Activated T-cell treated with anti-CD3 and anti-CD28 coated beads, Interleukin-2, amount 50 U/mL, for 24 hours (primary cell): ENCODE data around the gene RD3L.

Source experiments
- DNase-seq: peaks from one replicate; pipeline ENCODE4 v3.0.0-alpha.2; 2020
- H3K27ac Mint-ChIP-seq: 2 replicates; pipeline ENCODE4 v1.8.0; 2020; ENCODE audit warnings: mild to moderate bottlenecking, mixed read lengths
- H3K27me3 Mint-ChIP-seq: 2 replicates; pipeline ENCODE4 v1.8.0; 2020; ENCODE audit warnings: mixed read lengths
- H3K36me3 Mint-ChIP-seq: 2 replicates; pipeline ENCODE4 v1.8.0; 2020; ENCODE audit warnings: low read depth, mixed read lengths
- H3K4me1 Mint-ChIP-seq: 2 replicates; pipeline ENCODE4 v1.8.0; 2020; ENCODE audit warnings: low read depth, mixed read lengths
- H3K4me3 Mint-ChIP-seq: 2 replicates; pipeline ENCODE4 v1.8.0; 2020; ENCODE audit warnings: mild to moderate bottlenecking, moderate library complexity, mixed read lengths
- H3K9me3 Mint-ChIP-seq: 2 replicates; pipeline ENCODE4 v1.8.0; 2020; ENCODE audit warnings: mixed read lengths

Gene RD3L

DNA sequence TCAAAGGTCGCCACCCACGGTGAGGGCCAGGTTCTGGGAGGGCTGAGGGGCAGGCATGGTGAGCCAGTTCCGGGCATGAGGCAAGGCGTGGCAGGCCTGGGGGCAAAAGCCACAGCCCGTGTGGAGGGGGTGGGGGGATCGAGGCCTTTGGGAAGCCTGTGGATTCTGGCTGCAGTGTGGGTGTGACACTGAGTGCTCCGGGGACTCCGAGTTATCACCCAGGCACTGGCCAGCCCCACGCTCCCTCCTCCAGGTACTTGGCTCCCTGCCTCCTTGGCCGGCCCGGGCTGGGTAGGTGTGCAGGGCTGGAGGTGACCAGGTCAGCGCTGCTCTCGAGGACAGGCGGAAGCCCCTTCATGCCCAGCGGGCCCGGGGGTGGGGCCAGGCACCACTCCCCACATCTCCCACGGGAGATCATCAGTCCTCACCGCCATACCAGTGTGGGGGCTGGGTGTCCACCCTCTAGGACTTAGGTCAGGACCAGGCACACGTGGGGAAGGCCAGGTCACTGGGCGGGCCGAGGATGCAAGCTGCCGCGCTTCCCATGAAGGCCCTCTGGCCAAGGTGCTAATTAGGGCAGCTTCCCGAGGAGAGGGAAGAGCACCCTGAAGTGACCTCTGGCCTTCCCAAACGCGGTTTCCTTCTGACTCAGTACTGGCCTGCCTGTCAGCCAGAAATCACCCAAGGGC lies 48.2 kb downstream of the RD3L start:
- Mint-ChIP-seq H3K4me1 (no peaks in the 10 kb centered on the region), H3K27ac (no peak overlapping the region), H3K36me3 (no peaks in the 10 kb centered on the region), H3K27me3 (no peaks in the 10 kb centered on the region), H3K4me3 (no peak overlapping the region), H3K9me3 (no peaks in the 10 kb centered on the region)
- no peak for DNase-seq

DNA sequence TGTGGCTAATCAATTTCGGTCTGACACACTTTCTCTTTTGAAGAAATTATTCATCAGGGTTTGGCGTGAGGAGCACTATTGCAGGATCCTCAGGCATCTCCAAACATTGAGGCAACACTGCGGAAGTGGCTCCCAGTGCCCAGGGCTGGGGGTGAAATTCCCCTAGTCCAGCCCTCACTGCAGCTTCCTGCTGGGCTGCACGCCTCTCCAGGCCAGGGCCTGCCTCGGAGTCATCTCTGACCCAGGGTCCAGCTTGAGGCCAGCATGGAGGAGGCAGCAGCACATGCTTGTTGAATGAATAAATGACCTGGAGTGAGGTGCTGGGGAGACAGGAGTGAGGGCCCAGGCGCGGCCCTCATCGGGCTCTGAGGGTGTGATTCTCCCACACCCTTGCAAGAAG lies 50.1 kb downstream of the RD3L start:
- Mint-ChIP-seq H3K27ac (no peak overlapping the region), H3K27me3 (no peaks in the 10 kb centered on the region), H3K4me3 (no peak overlapping the region), H3K4me1 (no peaks in the 10 kb centered on the region), H3K9me3 (no peaks in the 10 kb centered on the region), H3K36me3 (no peaks in the 10 kb centered on the region)
- no peak for DNase-seq

DNA sequence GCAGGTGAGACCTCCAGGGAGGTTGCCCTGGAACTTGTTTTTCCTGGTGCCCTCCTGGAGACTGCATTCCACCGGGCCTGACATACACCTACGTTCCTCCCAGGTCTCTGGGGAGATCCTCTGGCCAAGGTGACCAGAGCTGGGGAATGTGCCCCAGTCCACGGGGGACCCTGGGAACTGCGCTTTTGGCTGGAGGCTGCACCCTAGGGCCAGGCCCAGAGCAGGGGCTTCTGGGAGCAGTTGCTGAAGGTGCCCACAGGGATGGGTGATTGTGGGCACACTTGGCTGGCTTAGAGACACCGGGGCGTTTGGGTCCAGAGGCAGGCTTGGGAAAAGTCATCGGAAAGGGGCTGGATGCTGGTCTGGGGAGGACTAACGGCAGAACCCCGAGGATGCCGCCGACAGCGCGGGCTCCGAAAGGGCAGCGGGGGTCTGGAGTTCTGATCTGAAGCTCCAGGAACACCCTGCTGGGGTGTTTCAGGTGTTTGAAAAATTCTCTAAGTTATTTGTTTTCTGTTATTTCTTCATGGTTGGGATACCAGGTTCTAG lies 50.6 kb downstream of the RD3L start:
- Mint-ChIP-seq H3K27me3 (no peaks in the 10 kb centered on the region), H3K9me3 (no peaks in the 10 kb centered on the region), H3K4me3 (no peak overlapping the region), H3K36me3 (no peaks in the 10 kb centered on the region), H3K4me1 (no peaks in the 10 kb centered on the region), H3K27ac (no peak overlapping the region)
- no peak for DNase-seq

DNA sequence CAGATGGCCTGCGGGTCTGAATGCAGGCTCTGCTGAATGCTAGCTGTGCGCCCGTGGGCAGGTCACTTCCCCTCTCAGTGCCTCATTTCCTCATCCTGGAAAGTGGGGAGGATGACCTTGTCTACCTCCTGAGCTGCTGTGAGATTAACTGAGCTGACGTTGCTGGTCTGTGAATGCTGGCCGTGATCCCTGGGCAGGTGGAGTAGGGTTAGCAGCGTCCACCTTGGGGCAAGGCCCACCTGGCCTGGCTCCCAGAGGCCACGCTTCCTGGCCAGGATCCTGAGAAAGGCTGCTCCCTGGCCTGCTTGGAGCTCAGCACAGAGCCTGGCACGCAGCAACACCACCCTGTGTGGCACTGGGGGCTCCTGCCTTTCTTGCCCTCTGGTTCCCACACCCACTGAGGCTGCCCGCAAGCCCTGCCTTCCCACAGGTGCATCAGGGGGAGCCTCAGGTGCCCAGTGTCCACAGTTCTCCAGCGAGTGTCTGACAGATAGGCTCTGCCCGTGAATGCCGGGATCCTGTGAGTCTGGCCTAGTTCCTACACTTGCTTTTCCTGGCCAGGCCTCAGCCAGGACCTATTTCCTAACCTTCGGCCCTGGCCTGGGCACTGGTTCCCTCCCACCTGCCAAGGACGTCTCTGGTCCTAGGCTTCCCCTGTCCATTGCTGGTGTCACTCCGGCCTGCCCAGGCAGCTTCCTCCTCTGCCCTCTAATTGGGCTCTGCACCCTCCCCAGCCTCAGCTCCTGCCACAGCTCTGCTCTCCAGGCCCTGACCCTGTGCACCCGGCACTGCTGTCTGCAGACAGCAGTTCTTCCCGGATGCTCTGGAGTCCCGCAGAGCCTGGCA lies 51.3 kb downstream of the RD3L start:
- Mint-ChIP-seq H3K4me3 (no peak overlapping the region), H3K27ac (no peak overlapping the region), H3K27me3 (no peaks in the 10 kb centered on the region), H3K36me3 (no peaks in the 10 kb centered on the region), H3K4me1 (no peaks in the 10 kb centered on the region), H3K9me3 (no peaks in the 10 kb centered on the region)
- no peak for DNase-seq
